HG03139 (cell line): ENCODE data around the gene BICDL1.

Experiments
- ATAC-seq: cut with Tn5 transposase; IDR thresholded peaks from one replicate; pipeline ENCODE4 v1.9.1; 2021; ENCODE audit not compliant: unreplicated experiment

Gene BICDL1

GRCh38 chr12:120077260-120077659, 88.2 kb downstream of the BICDL1 start:
- ATAC-seq = no peak

GRCh38 chr12:120078868-120079267, 89.8 kb downstream of the BICDL1 start:
- ATAC-seq = no peak

- ATAC-seq = no peak
Observed at GRCh38 chr12:120079411-120080400, 90.7 kb downstream of the BICDL1 start.

- no peak for ATAC-seq
Observed at GRCh38 chr12:120081641-120082040, 92.6 kb downstream of the BICDL1 start.

DNA sequence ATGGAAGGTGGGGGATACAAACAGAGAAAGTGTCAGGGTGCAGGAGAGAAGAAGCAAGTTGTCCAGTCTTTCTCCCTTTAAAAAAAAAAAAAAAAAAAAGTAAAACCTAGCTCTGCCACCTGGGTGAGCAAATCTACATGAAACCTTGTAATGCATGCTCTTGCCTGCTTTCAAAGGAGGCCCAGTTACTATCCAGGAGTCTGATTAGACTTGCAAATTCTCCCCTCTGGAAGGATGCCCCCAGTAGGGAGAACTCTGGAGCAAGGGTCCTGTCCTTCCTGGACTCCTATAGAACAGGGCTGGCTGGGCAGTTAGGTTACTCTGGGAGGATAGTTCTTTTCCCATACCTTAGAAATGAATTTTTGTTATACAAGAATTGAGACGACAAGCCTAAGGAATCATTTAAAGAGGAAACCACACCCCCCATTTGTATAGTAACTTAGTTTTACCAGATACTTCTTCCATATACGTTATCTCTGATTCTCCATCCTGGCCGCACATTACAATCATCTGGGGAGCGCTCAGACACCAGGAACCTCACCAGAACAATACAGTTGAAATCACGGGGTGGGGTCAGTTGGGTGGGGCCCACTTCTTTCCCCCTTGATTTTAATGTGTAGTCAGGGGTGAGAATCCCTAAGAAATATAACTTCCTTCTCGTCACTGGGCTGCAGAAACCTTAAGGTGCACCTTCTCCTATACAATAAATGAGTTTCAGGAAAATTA, 97.0 kb downstream of the BICDL1 start:
- no peak for ATAC-seq

GRCh38 chr12:120086801-120087621, 98.0 kb downstream of the BICDL1 start:
- ATAC-seq = peak; percentile 97

DNA sequence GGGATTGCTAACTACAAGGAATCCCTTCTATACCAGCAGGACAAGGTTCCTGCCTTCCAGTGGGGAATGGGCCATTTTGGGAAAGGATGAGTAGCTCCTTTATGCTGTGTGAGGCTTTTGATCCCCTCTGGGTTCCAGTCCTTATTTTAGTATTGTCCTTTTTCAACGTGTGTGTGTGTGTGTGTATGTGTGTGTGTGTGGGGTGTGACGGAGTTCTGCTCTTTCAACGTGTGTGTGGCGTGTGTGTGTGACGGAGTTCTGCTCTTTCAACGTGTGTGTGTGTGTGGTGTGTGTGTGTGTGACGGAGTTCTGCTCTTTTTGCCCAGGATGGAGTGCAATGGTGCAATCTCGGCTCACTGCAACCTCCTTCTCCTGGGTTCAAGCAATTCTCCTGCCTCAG, 100.1 kb downstream of the BICDL1 start:
- no peak for ATAC-seq

- ATAC-seq = no peak
Observed at GRCh38 chr12:120089796-120090195, 100.8 kb downstream of the BICDL1 start.

- ATAC-seq = no peak
Observed at GRCh38 chr12:120090206-120090605, 101.2 kb downstream of the BICDL1 start.

DNA sequence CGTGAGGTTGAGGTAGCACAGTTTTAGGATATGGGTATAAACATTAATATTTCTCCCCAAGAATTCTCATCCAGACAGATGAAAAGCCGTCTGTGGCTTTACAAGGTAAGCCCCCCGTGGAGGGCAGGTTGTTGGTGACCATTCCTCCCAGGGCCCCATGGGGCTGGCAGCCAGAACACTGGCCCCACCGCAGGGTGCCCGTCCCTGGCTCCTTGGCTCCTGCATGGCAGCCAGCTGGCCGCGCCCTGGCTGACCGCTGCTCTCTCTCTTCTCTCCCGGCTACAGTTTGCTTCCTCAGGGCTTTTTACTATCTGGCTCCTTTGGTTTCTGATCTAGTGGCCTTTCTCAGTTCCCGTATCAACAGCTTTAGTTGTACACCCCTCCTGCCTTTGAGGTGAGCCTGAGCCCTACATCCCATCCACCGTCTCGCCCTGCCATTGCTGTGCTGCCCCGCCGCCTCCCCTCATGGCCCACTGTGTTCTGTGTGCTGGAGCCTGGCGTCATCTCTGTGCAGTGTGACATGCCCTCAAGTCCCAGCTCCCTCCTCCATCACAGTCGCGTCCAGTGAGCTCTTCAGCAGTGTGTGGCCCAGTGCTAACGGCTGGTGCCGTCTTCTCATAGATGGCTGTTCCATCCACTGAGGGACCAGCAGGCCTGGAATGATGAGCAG, 101.7 kb downstream of the BICDL1 start:
- ATAC-seq = no peak

- no peak for ATAC-seq
Observed at GRCh38 chr12:120091371-120092090, 102.5 kb downstream of the BICDL1 start.

GRCh38 chr12:120092551-120093335, 103.7 kb downstream of the BICDL1 start:
- no peak for ATAC-seq

DNA sequence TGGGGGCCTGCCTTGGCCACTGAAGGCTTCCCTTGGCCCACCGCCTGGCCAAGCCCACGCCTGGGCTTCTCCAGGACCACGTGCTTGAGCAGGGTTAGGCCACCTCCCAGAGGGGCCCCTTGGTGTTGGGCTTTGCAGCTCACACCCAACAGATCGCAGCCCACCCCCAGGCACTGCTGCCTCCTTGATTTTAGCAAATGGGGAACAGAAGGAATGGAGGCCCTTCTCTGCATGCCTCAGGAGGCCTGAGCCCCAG, 104.2 kb downstream of the BICDL1 start:
- ATAC-seq = no peak

DNA sequence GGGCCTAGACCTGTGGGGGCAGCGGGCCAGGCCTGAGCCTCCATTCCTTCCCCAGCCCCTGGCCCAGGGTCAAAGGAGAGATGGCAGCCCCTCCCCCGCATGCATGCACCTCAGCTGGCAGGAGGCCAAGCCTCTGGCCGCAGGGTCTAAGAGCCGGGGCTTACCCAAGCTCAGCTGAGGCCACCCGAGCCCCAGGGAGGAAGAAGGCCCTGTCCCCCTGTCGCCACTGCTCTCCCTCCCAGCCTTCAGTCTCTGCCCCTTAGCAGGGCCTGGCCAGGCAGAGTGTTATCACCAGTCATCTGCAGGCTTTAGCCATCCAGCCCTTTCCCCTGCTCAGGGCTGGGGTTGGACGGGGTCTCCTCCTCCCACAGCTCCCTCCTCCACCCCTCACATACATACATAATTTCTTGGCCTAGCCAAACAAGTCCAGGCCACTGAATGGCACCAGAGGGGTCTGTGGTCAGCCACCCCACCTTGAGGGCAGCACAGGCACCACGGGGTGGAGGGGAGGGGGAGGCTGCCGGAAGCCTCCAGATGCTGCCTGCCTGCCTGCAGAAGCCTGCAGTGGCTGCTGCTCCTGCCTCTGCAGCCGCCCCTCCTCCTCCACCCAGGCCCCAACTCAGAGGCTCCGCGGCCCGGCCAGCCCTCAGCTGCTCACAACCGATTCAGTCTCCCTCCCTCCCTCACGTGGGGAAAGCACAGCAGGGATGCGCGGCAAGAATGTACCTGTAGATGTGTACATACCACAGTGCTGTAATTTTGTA, 104.7 kb downstream of the BICDL1 start:
- ATAC-seq = no peak

GRCh38 chr12:120094485-120094884, 105.4 kb downstream of the BICDL1 start:
- no peak for ATAC-seq

- ATAC-seq = no peak
Observed at GRCh38 chr12:120095331-120095730, 106.3 kb downstream of the BICDL1 start.

GRCh38 chr12:120095736-120096135, 106.7 kb downstream of the BICDL1 start:
- no peak for ATAC-seq

GRCh38 chr12:120096671-120097202, 107.7 kb downstream of the BICDL1 start:
- ATAC-seq = no peak
